ENCODE data around the gene ZBTB40. TPM values are rescaled to one million over a fixed set of nuclear protein-coding genes. Genes with fewer than 3 reads are reported as not detected.

ZBTB40 gene
- total and polyA plus RNA-seq, 4 donors: 6.6 to 19.3 (median 12.0) TPM

GRCh38 chr1:22537441-22538139 is 85.9 kb downstream of the ZBTB40 start:
- no peak overlapping the region for H3K9ac ChIP-seq (ENCODE audit: insufficient read depth in 1 of 2, low read length in 2 of 2)
- no peak overlapping the region for H3K4me3 ChIP-seq
- no peak for DNase-seq
- ATAC-seq (ENCODE audit: insufficient read depth, low FRiP score): no peak
- no peaks in the 10 kb centered on the region for H3K27me3 ChIP-seq (ENCODE audit: control insufficient read depth in 3 of 3, insufficient read depth in 3 of 3, low read length in 2 of 3)
- peaks cover 0 to 5% (median 3%) of the 10 kb centered on the region in 5 donors for H3K4me1 ChIP-seq (ENCODE audit: control insufficient read depth in 5 of 5, insufficient read depth in 5 of 5, low read length in 5 of 5)
- 84 to 89% methylated on average over 13 of the region's 13 CpGs for WGBS, 2 donors
- no peak for TF ChIP-seq CTCF (IDR thresholded peaks at IDR 0.05; ENCODE audit: control extremely low read depth, extremely low read depth)
- H3K36me3 ChIP-seq (ENCODE audit: control insufficient read depth in 4 of 4, insufficient read depth in 4 of 4, low read length in 4 of 4): peaks cover 0 to 7% (median 0%) of the 10 kb centered on the region in 4 donors
- no peak overlapping the region for H3K27ac ChIP-seq (ENCODE audit: low read depth in 1 of 2, low read length in 1 of 2)
- H3K9me3 ChIP-seq (ENCODE audit: control insufficient read depth in 4 of 4, insufficient read depth in 3 of 4, low read length in 3 of 4): peaks cover 0 to 2% (median 0%) of the 10 kb centered on the region in 4 donors

DNA sequence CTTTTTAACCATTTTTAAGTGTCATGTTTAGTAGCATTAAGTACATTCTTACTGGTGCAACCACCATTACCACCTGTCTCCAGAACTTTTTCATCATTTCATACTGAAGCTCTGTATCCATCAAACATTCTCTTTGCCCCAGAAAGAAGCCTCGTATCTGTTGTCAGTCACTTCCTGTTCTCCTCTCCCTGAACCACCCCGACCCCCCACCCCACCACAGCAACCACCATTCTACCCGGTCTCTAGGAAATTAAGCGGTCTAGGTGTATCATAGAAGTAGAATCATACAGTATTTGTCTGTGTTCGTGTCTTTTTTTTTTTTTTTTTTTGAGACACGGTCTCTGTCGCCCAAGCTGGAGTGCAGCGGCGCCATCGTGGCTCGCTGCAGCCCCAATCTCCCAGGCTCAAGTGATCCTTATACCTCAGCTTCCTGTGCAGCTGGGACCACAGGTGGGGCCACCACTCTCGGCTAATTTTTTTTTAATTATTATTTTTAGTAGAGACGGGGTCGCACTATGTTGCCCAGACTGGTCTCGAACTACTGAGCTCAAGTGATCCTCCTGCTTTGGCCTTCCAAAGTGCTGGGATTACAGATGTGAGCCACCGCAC is 88.0 kb downstream of the ZBTB40 start:
- 52 to 59% methylated on average over 16 of the region's 16 CpGs for WGBS, 2 donors
- Histone ChIP-seq H3K9me3 (ENCODE audit: control insufficient read depth in 4 of 4, insufficient read depth in 3 of 4, low read length in 3 of 4) (peaks cover 0 to 2% (median 0%) of the 10 kb centered on the region in 4 donors), H3K4me1 (ENCODE audit: control insufficient read depth in 5 of 5, insufficient read depth in 5 of 5, low read length in 5 of 5) (peaks cover 0 to 8% (median 0%) of the 10 kb centered on the region in 5 donors), H3K9ac (ENCODE audit: insufficient read depth in 1 of 2, low read length in 2 of 2) (no peak overlapping the region), H3K27ac (ENCODE audit: low read depth in 1 of 2, low read length in 1 of 2) (no peak overlapping the region), H3K4me3 (no peak overlapping the region), H3K36me3 (ENCODE audit: control insufficient read depth in 4 of 4, insufficient read depth in 4 of 4, low read length in 4 of 4) (peaks cover 0 to 4% (median 0%) of the 10 kb centered on the region in 4 donors), H3K27me3 (ENCODE audit: control insufficient read depth in 3 of 3, insufficient read depth in 3 of 3, low read length in 2 of 3) (no peaks in the 10 kb centered on the region)
- DNase-seq: no peak
- no peak for ATAC-seq (ENCODE audit: insufficient read depth, low FRiP score)
- TF ChIP-seq CTCF (IDR thresholded peaks at IDR 0.05; ENCODE audit: control extremely low read depth, extremely low read depth): no peak

- DNase-seq (no peak), ATAC-seq (ENCODE audit: insufficient read depth, low FRiP score) (no peak)
- Histone ChIP-seq H3K36me3 (ENCODE audit: control insufficient read depth in 4 of 4, insufficient read depth in 4 of 4, low read length in 4 of 4) (peaks cover 0 to 2% (median 0%) of the 10 kb centered on the region in 4 donors), H3K27me3 (ENCODE audit: control insufficient read depth in 3 of 3, insufficient read depth in 3 of 3, low read length in 2 of 3) (no peaks in the 10 kb centered on the region), H3K4me1 (ENCODE audit: control insufficient read depth in 5 of 5, insufficient read depth in 5 of 5, low read length in 5 of 5) (peaks cover 0 to 8% (median 0%) of the 10 kb centered on the region in 5 donors), H3K9me3 (ENCODE audit: control insufficient read depth in 4 of 4, insufficient read depth in 3 of 4, low read length in 3 of 4) (peaks cover 0 to 2% (median 0%) of the 10 kb centered on the region in 4 donors), H3K9ac (ENCODE audit: insufficient read depth in 1 of 2, low read length in 2 of 2) (no peak overlapping the region), H3K27ac (ENCODE audit: low read depth in 1 of 2, low read length in 1 of 2) (no peak overlapping the region), H3K4me3 (no peak overlapping the region)
- WGBS, 2 donors: 36 to 43% methylated on average over 5 of the region's 5 CpGs
- no peak for TF ChIP-seq CTCF (IDR thresholded peaks at IDR 0.05; ENCODE audit: control extremely low read depth, extremely low read depth)
Observed at GRCh38 chr1:22540337-22540736, 88.7 kb downstream of the ZBTB40 start.

Measured in lung (tissue), 12 donors.